ENCODE data around the gene STAB2. TPM values are rescaled to one million over a fixed set of nuclear protein-coding genes. Genes with fewer than 3 reads are reported as not detected.

STAB2 gene
- polyA plus RNA-seq, 1 donor from 2014 or later = not detected

DNA sequence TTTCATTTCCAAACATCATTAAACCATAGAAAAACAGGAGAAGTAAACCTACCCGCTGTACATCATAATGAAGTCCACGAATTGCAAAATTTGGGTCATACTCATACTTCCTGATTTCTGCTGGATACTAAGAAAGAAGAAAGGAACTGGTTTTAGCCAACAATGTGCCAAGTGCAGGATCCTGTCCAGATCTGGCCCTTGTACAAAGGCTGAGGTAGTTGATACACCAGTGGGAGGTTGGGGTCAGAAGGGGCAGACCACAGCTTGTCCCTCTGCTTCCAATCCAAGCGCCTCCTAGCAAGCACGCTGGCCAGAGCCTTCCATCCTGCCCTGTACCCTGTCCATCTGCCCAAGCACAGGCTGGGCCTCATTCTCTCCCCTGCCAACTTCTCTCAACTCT lies 219.7 kb downstream of the STAB2 start:
- Histone ChIP-seq H3K79me2 (replicated peaks; ENCODE audit: insufficient read depth, low read length) (no peaks in the 10 kb centered on the region), H3K27me3 (ENCODE audit: insufficient read depth, low read depth, low read length) (no peaks in the 10 kb centered on the region), H3K9me2 (ENCODE audit: insufficient read depth, low read length) (no peaks in the 10 kb centered on the region), H3K9me3 (ENCODE audit: low read length) (no peaks in the 10 kb centered on the region), H3K4me3 (ENCODE audit: low read length) (no peak overlapping the region), H4K20me1 (ENCODE audit: insufficient read depth) (no peaks in the 10 kb centered on the region), H3K36me3 (ENCODE audit: insufficient read depth, low read length) (no peaks in the 10 kb centered on the region), H3K9ac (ENCODE audit: low read length) (no peak overlapping the region), H3F3A (ENCODE audit: insufficient read depth, low read length, poor library complexity, severe bottlenecking) (no peaks in the 10 kb centered on the region), H2AFZ (ENCODE audit: low read depth, low read length) (no peak overlapping the region), H3K4me2 (ENCODE audit: low read length) (no peak overlapping the region), H3K27ac (ENCODE audit: low read length) (no peak overlapping the region)
- no peak for TF ChIP-seq EP300 (conservative IDR thresholded peaks at IDR 0.05; ENCODE audit: poor library complexity, severe bottlenecking)
- TF ChIP-seq MXI1 (conservative IDR thresholded peaks at IDR 0.05; ENCODE audit: poor library complexity, severe bottlenecking) = no peak
- TF ChIP-seq, protein P1, sequence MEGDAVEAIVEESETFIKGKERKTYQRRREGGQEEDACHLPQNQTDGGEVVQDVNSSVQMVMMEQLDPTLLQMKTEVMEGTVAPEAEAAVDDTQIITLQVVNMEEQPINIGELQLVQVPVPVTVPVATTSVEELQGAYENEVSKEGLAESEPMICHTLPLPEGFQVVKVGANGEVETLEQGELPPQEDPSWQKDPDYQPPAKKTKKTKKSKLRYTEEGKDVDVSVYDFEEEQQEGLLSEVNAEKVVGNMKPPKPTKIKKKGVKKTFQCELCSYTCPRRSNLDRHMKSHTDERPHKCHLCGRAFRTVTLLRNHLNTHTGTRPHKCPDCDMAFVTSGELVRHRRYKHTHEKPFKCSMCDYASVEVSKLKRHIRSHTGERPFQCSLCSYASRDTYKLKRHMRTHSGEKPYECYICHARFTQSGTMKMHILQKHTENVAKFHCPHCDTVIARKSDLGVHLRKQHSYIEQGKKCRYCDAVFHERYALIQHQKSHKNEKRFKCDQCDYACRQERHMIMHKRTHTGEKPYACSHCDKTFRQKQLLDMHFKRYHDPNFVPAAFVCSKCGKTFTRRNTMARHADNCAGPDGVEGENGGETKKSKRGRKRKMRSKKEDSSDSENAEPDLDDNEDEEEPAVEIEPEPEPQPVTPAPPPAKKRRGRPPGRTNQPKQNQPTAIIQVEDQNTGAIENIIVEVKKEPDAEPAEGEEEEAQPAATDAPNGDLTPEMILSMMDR (IDR thresholded peaks at IDR 0.05; ENCODE audit: poor library complexity, severe bottlenecking) = no peak
- no peak for TF ChIP-seq POLR2AphosphoS5 (IDR thresholded peaks at IDR 0.05)
- TF ChIP-seq SMC3 (conservative IDR thresholded peaks at IDR 0.05; ENCODE audit: poor library complexity) = no peak
- TF ChIP-seq TAF1 (IDR thresholded peaks at IDR 0.05; ENCODE audit: low read depth) = no peak
- TF ChIP-seq RAD21 (conservative IDR thresholded peaks at IDR 0.05) = no peak
- TF ChIP-seq, protein P2, sequence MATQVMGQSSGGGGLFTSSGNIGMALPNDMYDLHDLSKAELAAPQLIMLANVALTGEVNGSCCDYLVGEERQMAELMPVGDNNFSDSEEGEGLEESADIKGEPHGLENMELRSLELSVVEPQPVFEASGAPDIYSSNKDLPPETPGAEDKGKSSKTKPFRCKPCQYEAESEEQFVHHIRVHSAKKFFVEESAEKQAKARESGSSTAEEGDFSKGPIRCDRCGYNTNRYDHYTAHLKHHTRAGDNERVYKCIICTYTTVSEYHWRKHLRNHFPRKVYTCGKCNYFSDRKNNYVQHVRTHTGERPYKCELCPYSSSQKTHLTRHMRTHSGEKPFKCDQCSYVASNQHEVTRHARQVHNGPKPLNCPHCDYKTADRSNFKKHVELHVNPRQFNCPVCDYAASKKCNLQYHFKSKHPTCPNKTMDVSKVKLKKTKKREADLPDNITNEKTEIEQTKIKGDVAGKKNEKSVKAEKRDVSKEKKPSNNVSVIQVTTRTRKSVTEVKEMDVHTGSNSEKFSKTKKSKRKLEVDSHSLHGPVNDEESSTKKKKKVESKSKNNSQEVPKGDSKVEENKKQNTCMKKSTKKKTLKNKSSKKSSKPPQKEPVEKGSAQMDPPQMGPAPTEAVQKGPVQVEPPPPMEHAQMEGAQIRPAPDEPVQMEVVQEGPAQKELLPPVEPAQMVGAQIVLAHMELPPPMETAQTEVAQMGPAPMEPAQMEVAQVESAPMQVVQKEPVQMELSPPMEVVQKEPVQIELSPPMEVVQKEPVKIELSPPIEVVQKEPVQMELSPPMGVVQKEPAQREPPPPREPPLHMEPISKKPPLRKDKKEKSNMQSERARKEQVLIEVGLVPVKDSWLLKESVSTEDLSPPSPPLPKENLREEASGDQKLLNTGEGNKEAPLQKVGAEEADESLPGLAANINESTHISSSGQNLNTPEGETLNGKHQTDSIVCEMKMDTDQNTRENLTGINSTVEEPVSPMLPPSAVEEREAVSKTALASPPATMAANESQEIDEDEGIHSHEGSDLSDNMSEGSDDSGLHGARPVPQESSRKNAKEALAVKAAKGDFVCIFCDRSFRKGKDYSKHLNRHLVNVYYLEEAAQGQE (IDR thresholded peaks at IDR 0.05; ENCODE audit: borderline replicate concordance) = no peak
- no peak for TF ChIP-seq EZH2 (IDR thresholded peaks at IDR 0.05; ENCODE audit: borderline replicate concordance, insufficient read depth, low read length, poor library complexity, severe bottlenecking)

DNA sequence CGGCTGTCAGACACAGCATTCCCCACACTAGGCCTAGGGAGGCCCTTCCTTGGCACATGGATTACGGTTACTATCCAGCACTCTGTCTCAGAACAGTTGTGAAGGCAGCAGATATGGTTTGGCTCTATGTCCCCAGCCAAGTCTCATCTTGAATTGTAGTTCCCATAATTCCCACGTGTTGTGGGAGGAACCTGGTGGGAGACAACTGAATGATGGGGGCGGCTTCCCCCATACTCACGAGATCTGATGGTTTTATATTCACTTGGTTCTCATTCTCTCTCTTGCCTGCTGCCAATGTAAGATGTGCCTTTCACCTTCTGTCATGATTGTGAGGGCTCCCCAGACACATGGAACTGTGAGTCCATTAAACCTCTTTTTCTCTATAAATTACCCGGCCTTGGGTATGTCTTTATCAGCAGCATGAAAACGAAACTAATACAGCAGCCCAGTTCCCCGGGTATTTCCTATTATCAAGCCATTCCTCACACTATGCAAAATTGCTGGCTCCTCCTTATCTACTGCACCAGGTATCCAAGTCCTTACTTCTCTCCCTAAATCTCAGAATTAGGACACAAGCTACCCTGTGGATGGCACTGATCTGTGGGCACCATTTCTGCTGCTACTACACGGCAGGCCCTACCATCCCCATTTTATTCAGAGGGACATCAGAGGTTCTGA lies 220.6 kb downstream of the STAB2 start:
- Histone ChIP-seq H3K27me3 (ENCODE audit: insufficient read depth, low read depth, low read length) (no peaks in the 10 kb centered on the region), H3K9me3 (ENCODE audit: low read length) (no peaks in the 10 kb centered on the region), H3K9ac (ENCODE audit: low read length) (no peak overlapping the region), H3K4me3 (ENCODE audit: low read length) (no peak overlapping the region), H2AFZ (ENCODE audit: low read depth, low read length) (no peak overlapping the region), H3K36me3 (ENCODE audit: insufficient read depth, low read length) (no peaks in the 10 kb centered on the region), H3K79me2 (replicated peaks; ENCODE audit: insufficient read depth, low read length) (no peaks in the 10 kb centered on the region), H3K4me2 (ENCODE audit: low read length) (no peak overlapping the region), H3K27ac (ENCODE audit: low read length) (no peak overlapping the region), H4K20me1 (ENCODE audit: insufficient read depth) (no peaks in the 10 kb centered on the region), H3F3A (ENCODE audit: insufficient read depth, low read length, poor library complexity, severe bottlenecking) (no peaks in the 10 kb centered on the region), H3K9me2 (ENCODE audit: insufficient read depth, low read length) (no peaks in the 10 kb centered on the region)
- TF ChIP-seq, protein P1 (IDR thresholded peaks at IDR 0.05; ENCODE audit: poor library complexity, severe bottlenecking) = no peak
- TF ChIP-seq MXI1 (conservative IDR thresholded peaks at IDR 0.05; ENCODE audit: poor library complexity, severe bottlenecking) (no peak), SMC3 (conservative IDR thresholded peaks at IDR 0.05; ENCODE audit: poor library complexity) (no peak), POLR2AphosphoS5 (IDR thresholded peaks at IDR 0.05) (no peak), EZH2 (IDR thresholded peaks at IDR 0.05; ENCODE audit: borderline replicate concordance, insufficient read depth, low read length, poor library complexity, severe bottlenecking) (no peak)

Measured in neural cell (in vitro differentiated cells).